22Rv1 (cell line): Measurements from ENCODE around the gene NDUFAF7.

Experiments used
- H3K27ac ChIP-seq: fragments of 450-650 bp; 2 replicates; pipeline ENCODE4 v1.5.1; 2017
- ZFX ChIP-seq: fragments of 450-650 bp; IDR thresholded peaks from 2 replicates; pipeline ENCODE4 v1.6.1; 2017; ENCODE audit warnings: antibody characterized with exemption, borderline replicate concordance
- TF ChIP-seq, protein P1 (sequence below): fragments of 450-650 bp; IDR thresholded peaks from 2 replicates; pipeline ENCODE4 v1.5.1; 2017; ENCODE audit warnings: mild to moderate bottlenecking

The NDUFAF7 gene

DNA sequence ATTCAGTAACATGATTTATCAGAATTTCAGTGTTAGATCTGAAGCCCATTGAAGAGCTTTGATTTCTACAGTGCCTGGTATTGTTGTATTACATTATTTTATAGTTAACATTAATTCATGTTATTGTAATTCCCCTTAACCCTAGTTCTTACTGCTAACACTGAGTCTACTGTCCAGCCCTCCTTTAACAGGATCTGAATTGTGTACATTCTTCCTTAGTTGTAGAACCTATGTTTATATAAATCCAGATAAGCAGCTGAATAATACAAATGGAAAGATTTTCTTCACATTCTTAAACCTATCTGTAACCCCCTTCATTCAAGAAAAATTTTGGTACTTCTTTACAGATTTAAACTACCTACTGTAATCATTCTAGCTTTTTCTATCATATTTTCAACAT is 14.7 kb downstream of the NDUFAF7 start:
- TF ChIP-seq, protein P1, sequence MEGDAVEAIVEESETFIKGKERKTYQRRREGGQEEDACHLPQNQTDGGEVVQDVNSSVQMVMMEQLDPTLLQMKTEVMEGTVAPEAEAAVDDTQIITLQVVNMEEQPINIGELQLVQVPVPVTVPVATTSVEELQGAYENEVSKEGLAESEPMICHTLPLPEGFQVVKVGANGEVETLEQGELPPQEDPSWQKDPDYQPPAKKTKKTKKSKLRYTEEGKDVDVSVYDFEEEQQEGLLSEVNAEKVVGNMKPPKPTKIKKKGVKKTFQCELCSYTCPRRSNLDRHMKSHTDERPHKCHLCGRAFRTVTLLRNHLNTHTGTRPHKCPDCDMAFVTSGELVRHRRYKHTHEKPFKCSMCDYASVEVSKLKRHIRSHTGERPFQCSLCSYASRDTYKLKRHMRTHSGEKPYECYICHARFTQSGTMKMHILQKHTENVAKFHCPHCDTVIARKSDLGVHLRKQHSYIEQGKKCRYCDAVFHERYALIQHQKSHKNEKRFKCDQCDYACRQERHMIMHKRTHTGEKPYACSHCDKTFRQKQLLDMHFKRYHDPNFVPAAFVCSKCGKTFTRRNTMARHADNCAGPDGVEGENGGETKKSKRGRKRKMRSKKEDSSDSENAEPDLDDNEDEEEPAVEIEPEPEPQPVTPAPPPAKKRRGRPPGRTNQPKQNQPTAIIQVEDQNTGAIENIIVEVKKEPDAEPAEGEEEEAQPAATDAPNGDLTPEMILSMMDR = no peak
- TF ChIP-seq ZFX = no peak
- no peak overlapping the region for H3K27ac ChIP-seq

DNA sequence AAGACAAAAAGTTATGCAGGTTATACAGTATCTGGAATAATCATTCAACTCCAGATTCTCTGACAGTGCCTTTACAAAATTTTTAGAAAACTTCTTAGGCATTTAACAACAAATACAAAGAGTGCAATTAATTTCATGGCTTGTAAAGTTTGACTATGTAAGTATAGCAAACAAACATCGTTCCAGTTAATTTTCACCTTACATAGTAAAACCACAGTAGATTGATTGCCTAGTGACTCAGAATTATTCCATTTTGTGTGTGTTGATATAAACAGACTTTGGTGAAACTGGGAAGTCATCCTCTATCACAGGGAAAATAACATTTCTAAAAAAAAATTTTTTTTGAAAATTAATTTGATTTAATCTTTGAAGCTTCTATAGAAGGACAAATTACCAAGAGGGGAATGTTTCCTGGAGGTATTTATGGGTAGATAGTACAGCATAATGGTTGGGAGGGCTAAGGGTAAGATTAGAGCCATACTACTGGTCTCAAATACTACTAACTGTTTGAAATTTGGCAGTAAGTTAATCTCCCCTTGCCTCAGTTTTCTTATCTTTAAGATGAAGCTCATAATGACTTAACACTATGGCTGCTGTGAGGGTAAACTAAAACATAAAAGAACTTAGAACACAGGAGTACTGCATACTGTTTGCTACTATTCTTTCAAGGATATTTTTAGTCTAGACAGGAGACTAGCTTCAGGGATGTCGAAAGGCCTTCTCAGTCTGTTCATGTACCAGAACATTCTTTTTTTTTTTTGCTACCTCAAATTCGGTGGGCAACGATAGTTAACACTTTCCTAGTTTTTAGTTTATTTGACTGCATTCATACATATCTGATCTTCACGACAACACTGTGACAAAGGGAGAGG is 19.6 kb downstream of the NDUFAF7 start:
- H3K27ac ChIP-seq = no peak overlapping the region
- TF ChIP-seq, protein P1 = no peak
- no peak for TF ChIP-seq ZFX

DNA sequence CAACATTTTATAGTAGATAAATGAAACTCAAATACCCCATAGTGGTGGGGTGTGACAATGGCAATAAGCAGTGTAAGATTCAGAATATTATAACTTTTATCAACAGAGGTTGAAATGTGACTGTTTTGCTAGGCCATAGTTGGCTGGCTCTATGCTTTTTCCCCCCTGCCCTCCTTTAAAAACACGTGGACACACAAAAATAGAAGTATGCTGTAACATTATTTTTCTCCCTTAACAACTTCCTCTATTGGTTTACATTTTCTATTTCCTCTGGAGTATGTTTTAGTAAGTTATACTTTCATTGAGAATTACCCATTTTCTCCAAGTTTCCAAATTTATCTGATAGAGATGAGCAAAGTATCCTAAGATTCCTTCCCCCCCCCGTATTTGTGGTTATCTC is 31.1 kb downstream of the NDUFAF7 start:
- no peak overlapping the region for H3K27ac ChIP-seq
- TF ChIP-seq, protein P1 = no peak
- no peak for TF ChIP-seq ZFX

DNA sequence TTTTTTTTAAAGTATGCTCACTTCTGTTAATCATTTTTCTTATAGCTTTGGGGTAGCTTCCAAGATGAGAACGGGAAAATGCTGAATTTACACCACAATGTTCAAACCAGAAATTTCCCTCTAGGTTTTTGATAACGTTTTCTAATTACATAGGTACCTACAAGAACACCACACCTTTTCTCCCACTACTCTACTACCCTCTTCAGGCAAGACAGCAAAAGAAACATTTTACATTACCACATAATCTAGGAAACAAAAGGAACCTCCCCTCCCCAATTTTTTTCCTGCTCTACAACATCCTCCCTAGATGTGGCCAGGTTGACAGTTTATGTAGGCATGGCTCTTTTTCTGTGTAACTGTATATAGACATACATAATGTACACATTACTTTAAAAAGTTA is 32.4 kb downstream of the NDUFAF7 start:
- no peak overlapping the region for H3K27ac ChIP-seq
- TF ChIP-seq ZFX = no peak

DNA sequence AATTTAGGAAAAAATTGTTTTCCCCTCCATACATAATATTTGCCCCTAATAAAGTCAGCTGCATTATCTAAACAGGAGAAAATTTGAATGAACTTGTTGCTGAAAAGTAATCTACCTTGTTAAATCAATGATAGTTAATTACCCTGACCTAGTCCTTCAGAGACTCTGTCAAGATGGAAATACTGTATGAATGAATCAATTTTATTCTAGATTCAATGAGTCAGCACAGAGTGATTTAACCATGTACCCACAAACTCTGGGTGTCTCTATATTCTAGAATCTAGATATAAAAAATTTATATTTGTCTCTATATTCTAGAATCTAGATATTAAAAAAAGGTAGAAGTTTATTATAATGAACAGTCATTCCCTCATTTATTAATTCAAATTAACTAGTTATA is 36.2 kb downstream of the NDUFAF7 start:
- TF ChIP-seq ZFX = no peak
- TF ChIP-seq, protein P1 = no peak
- no peak overlapping the region for H3K27ac ChIP-seq

DNA sequence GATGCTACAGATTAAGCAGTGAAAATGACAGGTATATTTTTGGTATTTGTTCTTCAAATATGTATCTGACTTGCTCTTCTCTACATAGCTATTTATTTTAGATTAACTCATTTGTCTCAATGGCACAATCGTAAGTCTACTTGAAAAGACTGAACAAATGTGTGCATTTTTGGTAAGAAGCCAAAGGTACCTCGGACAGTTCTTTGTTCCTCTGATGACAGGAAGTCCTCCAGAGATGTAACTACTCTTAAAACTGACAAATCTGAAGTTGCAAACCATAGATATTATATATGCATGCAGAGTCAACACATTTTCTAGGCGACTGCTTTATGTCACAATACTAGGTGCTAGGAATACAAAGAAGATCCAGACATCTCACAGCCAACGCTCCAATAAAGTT is 36.7 kb downstream of the NDUFAF7 start:
- TF ChIP-seq, protein P1 = no peak
- TF ChIP-seq ZFX = no peak

DNA sequence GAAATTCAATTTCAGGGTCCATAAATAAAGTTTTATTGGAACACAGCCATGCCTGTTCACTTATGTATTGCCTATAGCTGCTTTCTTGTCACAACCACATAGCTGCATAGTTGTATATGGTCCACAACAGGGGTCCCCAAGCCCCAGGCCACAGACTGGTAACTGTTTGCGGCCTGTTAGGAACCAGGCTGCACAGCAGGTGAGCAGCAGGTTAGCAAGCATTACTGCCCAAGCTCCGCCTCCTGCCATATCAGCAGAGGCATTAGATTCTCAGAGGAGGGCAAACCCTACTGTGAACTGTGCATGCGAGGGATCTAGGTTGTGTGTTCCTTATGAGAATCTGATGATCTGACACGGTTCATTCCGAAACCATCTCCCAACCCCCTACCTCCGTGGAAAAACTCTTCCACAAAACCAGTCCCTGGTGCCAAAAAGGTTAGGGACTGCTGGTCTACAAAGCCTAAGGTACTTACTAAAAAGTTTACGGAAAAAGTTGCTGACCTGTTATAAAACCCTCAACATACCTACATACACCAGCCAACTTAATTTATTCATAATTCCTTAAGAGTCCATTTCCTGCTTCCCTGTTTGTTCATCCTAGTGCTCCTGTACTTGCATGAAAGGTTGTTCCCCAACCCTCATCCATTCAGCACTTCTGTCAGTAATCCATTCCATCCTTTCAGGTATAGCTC is 40.1 kb downstream of the NDUFAF7 start:
- TF ChIP-seq, protein P1 = no peak
- TF ChIP-seq ZFX = no peak
- H3K27ac ChIP-seq = no peak overlapping the region

More for the DNA sequence above, 36.7 kb downstream of the NDUFAF7 start:
- H3K27ac ChIP-seq = no peak overlapping the region
